H9 (cell line): ENCODE measurements around the gene EDA. TPM values are rescaled to one million over a fixed set of nuclear protein-coding genes. Genes with fewer than 3 reads are reported as not detected.

ENCODE experiments used
- DNase-seq: peaks from one replicate; pipeline ENCODE4 v3.0.0-alpha.2; 2017
- H2AFZ ChIP-seq: one replicate; pipeline ENCODE4 v1.6.1; 2013; ENCODE audit warnings: mild to moderate bottlenecking, low read length, control low read depth, moderate library complexity
- H2AK5ac ChIP-seq: 2 replicates; pipeline ENCODE4 v1.6.1; 2013; ENCODE audit warnings: low read length, control low read depth, mixed read lengths; ENCODE audit not compliant: insufficient read length
- H2BK120ac ChIP-seq: one replicate; pipeline ENCODE4 v1.6.1; 2013; ENCODE audit warnings: low read depth, mild to moderate bottlenecking, low read length, control low read depth, inconsistent platforms; ENCODE audit not compliant: poor library complexity, severe bottlenecking
- H2BK12ac ChIP-seq: 2 replicates; pipeline ENCODE4 v1.6.1; 2013; ENCODE audit warnings: low read length, control low read depth, mixed read lengths, low read depth; ENCODE audit not compliant: insufficient read length
- H2BK15ac ChIP-seq: 2 replicates; pipeline ENCODE4 v1.6.1; 2013; ENCODE audit warnings: low read depth, low read length, control low read depth
- H2BK20ac ChIP-seq: one replicate; pipeline ENCODE4 v1.6.1; 2013; ENCODE audit warnings: low read depth, mild to moderate bottlenecking, low read length, control low read depth, inconsistent platforms; ENCODE audit not compliant: poor library complexity, severe bottlenecking
- H2BK5ac ChIP-seq: 2 replicates; pipeline ENCODE4 v1.6.1; 2013; ENCODE audit warnings: low read length, control low read depth, mixed read lengths; ENCODE audit not compliant: insufficient read length
- H3K14ac ChIP-seq: 2 replicates; pipeline ENCODE4 v1.6.1; 2013; ENCODE audit warnings: low read length, control low read depth; ENCODE audit not compliant: insufficient read depth
- H3K18ac ChIP-seq: 2 replicates; pipeline ENCODE4 v1.6.1; 2013; ENCODE audit warnings: low read depth, mild to moderate bottlenecking, mixed read lengths, low read length, control low read depth; ENCODE audit not compliant: insufficient read length
- H3K23ac ChIP-seq: 2 replicates; pipeline ENCODE4 v1.6.1; 2013; ENCODE audit warnings: low read length, control low read depth, mixed read lengths, low read depth; ENCODE audit not compliant: insufficient read length
- H3K23me2 ChIP-seq: 2 replicates; pipeline ENCODE4 v1.6.1; 2013; ENCODE audit warnings: low read depth, mild to moderate bottlenecking, mixed read lengths, low read length, control low read depth; ENCODE audit not compliant: insufficient read length, poor library complexity, severe bottlenecking
- H3K27ac ChIP-seq: 2 replicates; pipeline ENCODE4 v1.5.1; 2013; ENCODE audit warnings: low read length, control low read depth, mixed read lengths, low read depth; ENCODE audit not compliant: insufficient read length
- H3K27me3 ChIP-seq: 2 replicates; pipeline ENCODE4 v1.6.1; 2013; ENCODE audit warnings: low read length, control low read depth, inconsistent platforms; ENCODE audit not compliant: insufficient read depth
- H3K4ac ChIP-seq: 2 replicates; pipeline ENCODE4 v1.6.1; 2013; ENCODE audit warnings: low read depth, mild to moderate bottlenecking, control low read depth, inconsistent platforms, low read length, moderate library complexity
- H3K4me1 ChIP-seq: 2 replicates; pipeline ENCODE4 v1.6.1; 2013; ENCODE audit warnings: low read length, control low read depth, inconsistent platforms; ENCODE audit not compliant: insufficient read depth
- H3K4me2 ChIP-seq: 2 replicates; pipeline ENCODE4 v1.6.1; 2013; ENCODE audit warnings: low read length, control low read depth, mixed read lengths; ENCODE audit not compliant: insufficient read length, insufficient read depth
- H3K56ac ChIP-seq: 2 replicates; pipeline ENCODE4 v1.6.1; 2013; ENCODE audit warnings: low read depth, mild to moderate bottlenecking, mixed read lengths, low read length, control low read depth; ENCODE audit not compliant: insufficient read length
- H3K79me1 ChIP-seq: 2 replicates; pipeline ENCODE4 v1.6.1; 2013; ENCODE audit warnings: low read depth, mild to moderate bottlenecking, moderate library complexity, low read length, control low read depth, inconsistent platforms; ENCODE audit not compliant: insufficient read depth, poor library complexity, severe bottlenecking
- H3K79me2 ChIP-seq: 2 replicates; pipeline ENCODE4 v1.6.1; 2013; ENCODE audit warnings: low read length, control low read depth, inconsistent platforms; ENCODE audit not compliant: insufficient read depth
- H3K9ac ChIP-seq: 2 replicates; pipeline ENCODE4 v1.6.1; 2013; ENCODE audit warnings: low read length, control low read depth, mixed read lengths; ENCODE audit not compliant: insufficient read length; ENCODE audit errors: extremely low read depth
- H3K9me3 ChIP-seq: one replicate; pipeline ENCODE4 v1.6.1; 2013; ENCODE audit warnings: low read depth, low read length, inconsistent platforms; ENCODE audit not compliant: control insufficient read depth
- H3T11ph ChIP-seq: one replicate; pipeline ENCODE4 v1.6.1; 2013; ENCODE audit warnings: mild to moderate bottlenecking, low read length, control low read depth, inconsistent platforms
- H4K20me1 ChIP-seq: one replicate; pipeline ENCODE4 v1.6.1; 2013; ENCODE audit not compliant: control insufficient read depth, insufficient read length, insufficient read depth
- H4K5ac ChIP-seq: 2 replicates; pipeline ENCODE4 v1.6.1; 2013; ENCODE audit warnings: low read depth, mild to moderate bottlenecking, mixed read lengths, low read length, control low read depth; ENCODE audit not compliant: insufficient read length
- H4K8ac ChIP-seq: replicated peaks from 2 replicates; pipeline ENCODE4 v1.6.1; 2013; ENCODE audit warnings: low read length, control low read depth, mixed read lengths, low read depth; ENCODE audit not compliant: insufficient read length
- H4K91ac ChIP-seq: 2 replicates; pipeline ENCODE4 v1.6.1; 2013; ENCODE audit warnings: low read depth, mild to moderate bottlenecking, moderate library complexity, mixed read lengths, low read length, control low read depth; ENCODE audit not compliant: insufficient read length
- H3K27ac Mint-ChIP-seq, 3 experiments: 2 replicates in 2 of 3; 3 replicates in 1 of 3; pipeline ENCODE4 v1.8.0; 2020 to 2021; ENCODE audit warnings: mixed read lengths in 3 of 3, mild to moderate bottlenecking in 1 of 3, moderate library complexity in 1 of 3
- H3K27me3 Mint-ChIP-seq: 2 replicates; pipeline ENCODE4 v1.8.0; 2021; ENCODE audit warnings: low read depth, mild to moderate bottlenecking, moderate library complexity, mixed read lengths
- H3K36me3 Mint-ChIP-seq, 3 experiments: 2 replicates in 2 of 3; 3 replicates in 1 of 3; pipeline ENCODE4 v1.8.0; 2020 to 2021; ENCODE audit warnings: low read depth in 3 of 3, mixed read lengths in 3 of 3; ENCODE audit not compliant: insufficient read depth in 1 of 3
- H3K4me1 Mint-ChIP-seq, 2 experiments: 2 replicates each; pipeline ENCODE4 v1.8.0; 2020; ENCODE audit warnings: mixed read lengths in 2 of 2
- H3K4me3 Mint-ChIP-seq, 2 experiments: 2 replicates in 1 of 2; 3 replicates in 1 of 2; pipeline ENCODE4 v1.8.0; 2020 to 2021; ENCODE audit warnings: mild to moderate bottlenecking in 2 of 2, mixed read lengths in 2 of 2, moderate library complexity in 1 of 2
- H3K9me3 Mint-ChIP-seq, 2 experiments: 2 replicates in 1 of 2; 3 replicates in 1 of 2; pipeline ENCODE4 v1.8.0; 2020; ENCODE audit warnings: mild to moderate bottlenecking in 2 of 2, mixed read lengths in 2 of 2, moderate library complexity in 1 of 2
- WGBS: extraction: QIAGEN DNeasy Blood & Tissue Kit; methylation state at CpG from one replicate; pipeline ENCODE4 v1.1.7; 2013; ENCODE audit warnings: missing lambda C conversion rate, low lambda C conversion rate, mixed read lengths; ENCODE audit not compliant: insufficient read length; ENCODE audit errors: extremely low coverage; 5-methylcytosine and 5-hydroxymethylcytosine counted together
- total RNA-seq: library from RNA; stranded (reverse); gene quantifications from 2 replicates; pipeline ENCODE4 v1.2.1, GENCODE V29; 2021
- TF ChIP-seq, protein P1 (sequence below): fragments of 200-600 bp; sonication (generic); conservative IDR thresholded peaks from 3 replicates; pipeline ENCODE4 v1.8.0; 2021; ENCODE audit warnings: antibody characterized with exemption, mild to moderate bottlenecking

EDA gene
- total RNA-seq, 1 experiment from 2014 or later, result 7.7 TPM

- Histone ChIP-seq H3K4me2 (no peak overlapping the region), H2BK20ac (no peak overlapping the region), H3K27ac (no peak overlapping the region), H2BK120ac (no peak overlapping the region), H4K20me1 (no peaks in the 10 kb centered on the region), H3K79me1 (no peaks in the 10 kb centered on the region), H3K4me1 (no peaks in the 10 kb centered on the region), H2AK5ac (no peak overlapping the region), H2BK12ac (no peak overlapping the region), H3K27me3 (no peaks in the 10 kb centered on the region), H2AFZ (no peak overlapping the region), H3T11ph (no peak overlapping the region), H2BK5ac (no peak overlapping the region), H3K23me2 (no peaks in the 10 kb centered on the region), H4K91ac (no peak overlapping the region), H3K23ac (no peak overlapping the region), H3K18ac (no peak overlapping the region), H4K8ac (no peak overlapping the region), H3K14ac (no peak overlapping the region), H4K5ac (no peak overlapping the region), H2BK15ac (no peak overlapping the region), H3K4ac (no peak overlapping the region), H3K9me3 (peaks cover 49% of the 10 kb centered on the region), H3K79me2 (no peaks in the 10 kb centered on the region), H3K9ac (no peak overlapping the region), H3K56ac (no peak overlapping the region)
- no peak overlapping the region for H3K4me3 Mint-ChIP-seq
- no peak for DNase-seq
- H3K4me1 Mint-ChIP-seq, result no peaks in the 10 kb centered on the region
- peaks cover 0 to 3% (median 0%) of the 10 kb centered on the region in 3 experiments; a peak in 3 of 7 replicates for H3K36me3 Mint-ChIP-seq
- no peak overlapping the region; a peak in 1 of 7 replicates for H3K27ac Mint-ChIP-seq
- TF ChIP-seq, protein P1, sequence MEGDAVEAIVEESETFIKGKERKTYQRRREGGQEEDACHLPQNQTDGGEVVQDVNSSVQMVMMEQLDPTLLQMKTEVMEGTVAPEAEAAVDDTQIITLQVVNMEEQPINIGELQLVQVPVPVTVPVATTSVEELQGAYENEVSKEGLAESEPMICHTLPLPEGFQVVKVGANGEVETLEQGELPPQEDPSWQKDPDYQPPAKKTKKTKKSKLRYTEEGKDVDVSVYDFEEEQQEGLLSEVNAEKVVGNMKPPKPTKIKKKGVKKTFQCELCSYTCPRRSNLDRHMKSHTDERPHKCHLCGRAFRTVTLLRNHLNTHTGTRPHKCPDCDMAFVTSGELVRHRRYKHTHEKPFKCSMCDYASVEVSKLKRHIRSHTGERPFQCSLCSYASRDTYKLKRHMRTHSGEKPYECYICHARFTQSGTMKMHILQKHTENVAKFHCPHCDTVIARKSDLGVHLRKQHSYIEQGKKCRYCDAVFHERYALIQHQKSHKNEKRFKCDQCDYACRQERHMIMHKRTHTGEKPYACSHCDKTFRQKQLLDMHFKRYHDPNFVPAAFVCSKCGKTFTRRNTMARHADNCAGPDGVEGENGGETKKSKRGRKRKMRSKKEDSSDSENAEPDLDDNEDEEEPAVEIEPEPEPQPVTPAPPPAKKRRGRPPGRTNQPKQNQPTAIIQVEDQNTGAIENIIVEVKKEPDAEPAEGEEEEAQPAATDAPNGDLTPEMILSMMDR, result no peak
- no peaks in the 10 kb centered on the region; the same call in none of the 2 replicates for H3K27me3 Mint-ChIP-seq
- no CpG with 5 or more reads among the region's 3 CpGs for WGBS
- peaks cover 67 to 68% of the 10 kb centered on the region in 2 experiments for H3K9me3 Mint-ChIP-seq
Observed at GRCh38 chrX:70049406-70049805, 433.5 kb downstream of the EDA start.
